Measurements from ENCODE around the gene RNU2-63P.
"Not testable (repeated sequence)": the region's sequence is repeated elsewhere in the genome, so short reads cannot be mapped to it uniquely, and the experiment has no call there.

Gene RNU2-63P

DNA sequence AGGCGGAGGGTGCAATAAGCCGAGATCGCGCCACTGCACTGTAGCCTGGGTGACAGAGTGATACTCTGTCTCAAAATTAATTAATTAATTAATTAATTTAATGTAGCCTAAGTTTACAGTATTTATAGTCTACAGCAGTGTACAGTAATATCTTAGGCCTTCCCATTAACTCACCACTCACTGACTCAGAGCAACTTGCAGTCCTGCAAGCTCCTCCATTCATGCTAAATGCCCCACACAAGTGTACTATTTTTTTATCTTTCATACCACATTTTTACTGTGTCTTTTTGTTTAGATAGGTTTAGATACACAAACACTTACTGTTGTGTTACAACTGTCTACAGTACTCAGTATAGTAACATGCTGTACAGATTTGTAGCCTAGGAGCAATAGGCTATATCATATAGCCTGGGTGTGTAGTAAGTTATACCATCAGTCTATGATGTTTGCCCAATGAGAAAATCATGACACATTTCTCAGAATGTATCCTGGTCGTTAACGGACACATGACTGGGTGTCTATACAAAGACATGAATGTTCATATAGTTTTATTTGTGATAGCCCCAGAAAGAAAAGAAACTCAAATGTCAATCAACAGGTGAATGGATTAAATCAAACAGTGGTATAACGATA is 15.8 kb upstream of the RNU2-63P start:
- DNase-seq: no peak

DNA sequence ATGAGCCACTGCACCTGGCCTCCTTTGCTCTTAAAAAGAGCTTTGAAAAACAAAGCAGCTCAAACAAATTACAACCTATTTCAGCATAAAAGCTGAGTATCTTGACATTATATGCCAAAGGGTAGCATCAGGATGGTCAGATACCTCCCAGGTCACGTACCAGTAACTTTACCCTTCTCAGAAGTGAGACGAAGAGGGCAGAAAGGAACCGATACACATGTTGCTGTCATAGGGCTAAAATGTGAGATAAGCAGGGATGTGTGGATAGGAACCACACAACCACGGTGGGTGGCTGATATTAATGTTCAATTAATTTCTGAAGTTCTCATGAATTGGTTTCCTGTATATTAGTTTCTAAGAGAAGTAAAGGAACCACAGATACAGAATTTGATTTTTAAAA is 12.6 kb upstream of the RNU2-63P start:
- no peak for DNase-seq

DNA sequence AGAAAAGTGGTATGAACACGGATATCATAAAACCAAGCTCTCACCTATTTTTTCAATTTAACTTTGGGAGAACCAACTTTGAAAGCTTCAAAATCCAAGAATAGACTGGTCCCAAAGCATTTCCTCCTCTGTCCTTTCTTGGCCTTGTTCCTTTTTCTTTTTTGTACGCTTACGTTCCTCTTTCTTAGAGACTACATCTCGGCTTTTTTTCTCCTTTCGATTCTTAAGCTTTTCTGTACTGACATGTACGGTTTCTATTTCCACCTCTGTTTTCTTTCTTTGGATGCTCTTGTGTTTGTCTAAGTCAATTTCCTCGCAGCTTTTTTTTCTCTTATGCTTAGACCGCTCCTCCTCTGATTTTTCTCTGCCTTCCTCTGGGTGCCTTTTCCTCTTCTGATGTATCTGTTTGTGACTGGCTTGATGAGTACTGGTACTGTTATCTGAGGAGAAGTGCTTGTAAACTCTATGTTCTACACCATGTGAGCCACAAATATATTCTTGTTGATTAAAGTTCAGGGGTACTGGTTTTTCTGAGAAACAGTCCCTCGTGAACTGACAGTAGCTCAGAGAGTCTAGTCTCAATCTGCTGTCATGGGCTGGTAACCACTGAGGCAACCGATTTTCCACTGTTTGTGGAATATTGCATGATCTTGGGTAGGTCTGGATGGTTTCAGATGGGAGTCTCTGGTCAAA is 11.5 kb upstream of the RNU2-63P start:
- DNase-seq: no peak

DNA sequence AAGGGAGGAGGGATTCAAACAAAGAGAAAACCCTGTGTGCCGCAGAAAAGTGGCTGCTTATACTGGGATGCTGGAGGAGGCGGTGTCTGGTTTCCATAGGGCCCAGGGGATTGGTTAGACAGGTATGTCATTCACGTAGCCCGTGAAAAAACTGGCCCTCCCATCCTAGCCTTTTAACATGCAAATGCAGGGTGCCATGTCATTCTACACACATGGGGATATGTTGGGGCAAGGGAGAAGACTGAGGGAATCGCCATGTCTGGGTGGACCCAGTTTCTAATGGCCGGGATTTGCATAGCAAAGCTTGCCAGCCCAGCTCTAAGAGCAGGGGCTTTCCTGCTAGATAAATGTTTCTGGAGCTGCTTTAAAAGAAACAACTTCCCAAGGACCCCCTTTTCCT is 8.2 kb upstream of the RNU2-63P start:
- DNase-seq: no peak

DNA sequence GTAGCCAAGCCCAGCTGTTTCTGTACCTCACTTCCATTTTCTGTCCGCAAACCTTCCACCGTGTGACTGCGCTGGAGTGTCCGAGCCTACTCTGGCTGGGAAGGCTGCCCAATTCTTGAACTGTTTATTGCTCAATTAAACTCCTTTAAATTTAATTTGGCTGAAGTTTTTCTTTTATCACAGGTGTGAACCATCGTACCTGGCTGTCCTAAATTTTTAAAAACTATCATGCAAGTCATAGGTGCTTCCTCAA is 6.2 kb upstream of the RNU2-63P start:
- DNase-seq: no peak

DNA sequence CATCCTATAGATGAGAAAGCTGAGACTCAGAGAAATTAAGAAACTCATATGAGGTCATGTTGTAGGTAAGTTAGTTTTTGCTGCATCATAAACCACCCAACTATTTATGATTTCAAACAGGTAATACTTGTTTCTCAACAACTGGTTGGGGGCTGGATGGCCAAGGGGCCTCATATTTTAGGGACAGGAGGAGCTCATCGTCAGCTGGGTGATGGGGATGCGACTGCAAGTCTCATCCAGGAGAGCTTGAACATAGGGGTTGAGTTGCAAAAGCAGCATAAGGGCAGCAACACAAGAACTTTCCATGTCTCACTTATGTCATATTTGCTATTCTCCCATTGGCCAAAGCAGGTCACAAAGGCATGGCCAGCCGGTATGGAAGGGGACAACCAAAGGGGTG is 3.6 kb upstream of the RNU2-63P start:
- no peak for DNase-seq

DNA sequence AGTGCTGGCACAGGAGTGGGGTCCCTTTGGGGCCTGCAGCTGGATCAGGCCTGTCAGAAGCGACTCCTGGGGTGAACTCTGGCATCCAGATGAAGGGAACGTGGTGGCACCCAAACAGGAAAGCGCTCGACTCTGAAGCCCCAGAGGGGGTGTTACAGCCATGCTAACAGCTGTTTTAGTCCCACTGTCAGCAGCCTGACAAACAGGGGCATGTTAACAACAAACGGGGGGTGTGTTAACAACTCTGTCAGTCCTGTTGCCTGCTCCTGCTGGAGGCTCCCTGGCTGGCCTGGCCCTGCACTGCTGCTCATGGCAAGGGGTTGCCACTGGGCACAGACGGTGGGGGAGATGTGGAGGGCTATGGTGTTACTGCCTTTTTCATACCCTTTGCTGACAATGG is 2.6 kb upstream of the RNU2-63P start:
- DNase-seq: no peak

DNA sequence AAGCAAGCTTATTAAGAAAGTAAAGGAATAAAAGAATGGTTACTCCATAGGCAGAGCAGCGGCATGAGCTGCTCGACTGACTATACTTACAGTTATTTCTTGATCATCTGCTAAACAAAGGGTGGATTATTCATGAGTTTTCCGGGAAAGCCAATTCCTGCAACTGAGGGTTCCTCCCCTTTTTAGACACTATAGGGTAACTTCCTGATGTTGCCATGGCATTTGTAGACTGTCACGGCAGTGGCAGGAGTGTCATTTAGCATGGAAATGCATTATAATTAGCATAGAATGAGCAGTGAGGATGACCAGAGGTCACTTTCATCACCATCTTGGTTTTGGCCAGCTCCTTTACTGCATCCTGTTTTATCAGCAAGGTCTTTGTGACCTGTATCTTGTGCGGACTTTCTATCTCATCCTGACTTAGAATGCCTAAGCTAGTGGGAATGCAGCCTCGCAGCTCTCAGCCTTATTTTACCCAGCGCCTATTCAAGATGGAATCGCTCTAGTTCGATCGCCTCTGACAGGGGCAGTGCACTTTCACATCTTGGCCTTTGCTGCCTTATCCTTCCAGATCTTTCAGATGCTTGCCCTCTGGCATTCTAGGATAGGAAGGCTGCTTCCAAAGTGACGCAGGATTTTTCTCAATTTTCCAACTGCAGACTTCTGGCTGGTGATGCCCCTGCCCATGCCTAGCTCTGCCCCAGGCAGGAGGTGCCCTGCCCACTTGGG is 1.9 kb upstream of the RNU2-63P start:
- DNase-seq: not testable (repeated sequence)

DNA sequence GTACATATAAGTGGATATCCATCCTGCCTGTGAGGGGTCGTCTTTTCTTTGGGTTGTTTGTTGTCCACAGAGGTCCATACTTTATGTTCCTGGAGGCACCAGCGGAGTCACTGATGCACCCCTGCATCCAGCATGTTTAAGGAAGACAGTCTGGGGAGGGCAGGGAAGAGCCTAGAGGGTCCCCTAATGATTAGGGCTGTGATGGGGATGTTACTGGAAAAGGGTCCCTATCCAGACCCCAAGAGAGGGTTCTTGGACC is 1.4 kb upstream of the RNU2-63P start:
- DNase-seq: not testable (repeated sequence)

DNA sequence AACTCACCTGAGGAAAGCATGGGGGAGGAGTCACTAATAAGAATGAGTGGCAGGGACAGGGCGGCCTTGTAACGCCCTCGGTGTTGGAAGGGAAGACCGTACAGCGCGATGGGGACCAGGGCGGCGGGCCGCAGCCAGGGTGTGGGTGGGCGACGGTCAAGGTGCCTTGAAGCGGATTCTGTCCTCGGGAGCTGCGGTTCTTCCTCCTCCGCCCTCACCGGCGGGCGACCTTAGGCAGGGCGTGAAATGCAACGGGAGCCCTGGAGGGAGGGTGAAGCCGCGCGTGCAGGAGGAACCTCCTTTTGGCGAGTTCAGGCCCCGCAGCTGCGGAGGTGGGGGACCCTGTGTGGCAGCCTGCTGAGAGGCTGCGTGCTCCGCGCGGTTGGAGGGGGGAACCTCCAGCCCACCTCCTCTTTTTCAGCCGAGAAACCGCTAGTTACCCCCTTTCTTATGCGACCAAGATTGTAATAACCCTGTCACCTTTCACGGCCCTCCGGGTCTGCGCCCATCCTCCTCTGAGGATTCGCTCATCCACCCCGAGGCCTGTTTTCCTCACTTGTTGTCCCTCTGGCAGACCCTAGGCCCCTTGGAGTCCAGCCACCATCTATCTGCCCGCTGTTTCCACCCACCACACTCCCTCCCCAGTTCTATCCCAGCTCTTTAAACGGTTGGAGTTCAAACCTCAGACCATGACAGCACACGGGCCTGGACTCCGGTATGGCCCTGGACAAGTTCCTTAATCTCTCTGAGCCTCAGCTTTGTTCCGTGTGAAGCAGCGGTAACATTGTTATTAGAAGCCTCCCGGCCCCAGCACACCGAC is 823 bp upstream of the RNU2-63P start:
- DNase-seq: peak in 20 of 51 donors; percentile 17 to 86 (median 60)

DNA sequence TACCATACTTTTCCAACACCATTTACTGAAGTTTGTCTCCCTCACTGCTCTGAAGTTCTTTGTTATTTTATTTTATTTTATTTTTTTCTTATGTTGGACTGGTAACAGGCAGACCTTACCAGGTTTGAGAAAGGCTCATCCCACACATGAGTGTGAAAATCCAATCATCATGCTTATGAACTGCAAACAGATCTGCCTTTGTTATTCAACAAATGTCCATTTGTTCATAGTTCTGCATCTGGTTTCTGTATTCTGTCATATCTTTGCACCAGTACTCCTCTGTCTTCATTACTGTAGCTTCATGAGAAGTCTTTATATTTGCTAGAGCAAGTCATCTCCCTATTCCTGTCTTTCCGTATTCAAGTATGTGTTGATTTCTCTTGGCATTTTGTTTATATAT is 5.3 kb downstream of the RNU2-63P start:
- DNase-seq: peak in 1 of 51 donors; percentile 74

DNA sequence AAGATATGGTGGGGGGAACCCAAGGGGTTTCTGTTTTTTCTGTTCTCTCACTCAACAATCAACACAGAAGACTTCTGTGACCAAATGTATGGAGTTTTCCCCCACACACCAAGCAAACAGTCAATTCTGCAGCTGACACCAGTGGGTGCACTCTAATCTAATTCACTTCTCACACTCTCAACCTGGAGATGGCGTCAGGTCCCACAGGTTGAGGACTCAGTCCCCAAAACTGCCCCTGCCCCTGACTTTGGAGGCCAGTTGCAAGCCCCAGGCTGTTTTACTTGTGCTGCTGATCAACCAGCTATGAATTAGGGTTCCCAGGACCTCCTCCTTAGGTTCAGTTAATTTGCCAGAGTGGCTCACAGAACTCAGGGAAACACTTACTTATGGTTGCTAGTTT is 6.2 kb downstream of the RNU2-63P start:
- DNase-seq: no peak

DNA sequence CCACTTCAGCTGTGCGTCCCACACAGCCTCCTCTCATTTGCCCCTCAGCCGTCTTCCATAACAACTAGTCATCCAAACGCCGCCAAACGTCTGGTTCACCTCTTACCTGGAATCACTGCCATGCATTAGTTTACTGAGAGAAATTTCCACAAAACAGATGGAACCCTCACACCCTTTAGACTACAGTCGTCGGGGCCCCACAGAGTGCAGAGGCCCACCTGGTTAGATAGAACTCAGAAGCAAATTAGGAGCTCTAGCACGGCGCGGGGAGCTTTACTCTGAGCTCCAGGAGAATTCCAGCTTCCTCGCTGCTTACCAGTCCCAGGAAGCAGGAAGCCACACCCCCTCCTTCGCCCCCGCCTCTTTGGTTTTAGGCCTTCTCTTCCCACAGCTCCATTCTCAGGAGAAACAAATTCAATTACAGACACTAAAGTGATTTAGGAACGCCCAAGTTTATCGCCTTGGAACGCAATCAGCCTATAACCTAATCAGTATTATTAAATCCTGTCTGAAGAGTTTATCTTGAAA is 9.4 kb downstream of the RNU2-63P start:
- DNase-seq: no peak

DNA sequence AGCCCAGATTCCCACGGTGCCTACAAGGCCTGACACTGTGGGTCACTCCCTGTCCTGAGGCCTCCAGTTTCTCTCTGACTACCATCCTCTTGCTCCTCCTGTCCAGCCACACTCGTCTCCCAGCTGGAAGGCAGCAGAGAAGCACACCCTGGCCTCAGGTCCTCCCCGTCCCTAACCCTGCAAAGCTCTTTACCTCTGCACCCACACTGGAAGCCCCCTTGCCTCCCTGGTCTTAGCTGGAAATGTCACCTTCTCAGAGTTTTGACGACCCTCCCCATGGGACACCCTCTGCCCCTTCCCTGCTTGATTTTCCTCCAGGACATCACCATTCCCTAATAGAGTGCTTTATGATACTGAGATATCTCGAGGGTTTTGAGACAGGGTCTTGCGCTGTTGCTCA is 10.6 kb downstream of the RNU2-63P start:
- no peak for DNase-seq

DNA sequence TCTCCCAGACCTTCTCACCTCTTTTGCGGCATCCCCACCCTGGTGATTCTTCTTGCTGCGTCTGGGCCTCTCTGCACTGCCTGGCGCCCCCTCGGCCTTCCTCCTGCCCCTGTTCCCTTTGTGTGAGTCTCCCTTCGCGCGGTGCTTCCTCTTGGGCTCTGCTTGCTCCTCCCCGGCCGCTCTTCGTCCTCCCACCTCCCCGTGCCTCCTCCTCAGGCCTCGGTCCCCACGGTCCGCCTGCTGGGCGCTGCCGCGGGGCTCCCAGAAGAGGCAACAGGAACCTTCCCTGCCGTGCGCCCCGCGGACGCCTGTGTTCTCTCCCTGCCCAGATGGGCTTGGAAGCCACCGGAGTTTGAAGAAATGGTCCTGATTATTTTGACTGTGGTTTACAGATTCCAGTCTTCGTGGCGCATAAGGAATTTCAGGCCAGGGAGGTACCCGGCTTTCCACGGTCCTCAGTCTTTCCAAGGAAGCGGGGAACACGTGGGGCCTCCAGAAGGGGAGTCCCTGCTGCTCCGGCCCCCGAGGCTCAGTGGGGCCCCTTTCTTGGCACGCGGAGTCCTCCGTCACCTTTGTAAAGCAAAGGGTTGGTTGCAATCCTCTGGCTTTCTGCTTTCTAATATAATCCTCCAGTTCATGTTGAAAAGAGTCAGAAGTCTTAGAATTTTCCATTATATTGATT is 13.1 kb downstream of the RNU2-63P start:
- no peak for DNase-seq

DNA sequence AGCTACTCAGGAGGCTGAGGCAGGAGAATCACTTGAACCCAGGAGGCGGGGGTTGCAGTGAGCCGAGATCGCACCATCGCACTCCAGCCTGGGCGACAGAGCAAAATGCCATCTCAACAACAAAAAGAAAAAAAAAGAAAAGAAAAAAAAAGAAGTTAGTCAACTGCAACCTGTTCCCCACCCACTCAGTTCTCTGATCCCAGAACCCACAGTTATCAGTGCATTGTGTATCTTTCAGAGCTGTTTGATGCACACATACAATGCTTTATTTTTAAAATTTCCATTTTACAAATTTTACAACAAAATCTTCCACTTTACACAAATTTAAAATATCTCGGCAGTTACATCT is 14.0 kb downstream of the RNU2-63P start:
- DNase-seq: no peak

DNA sequence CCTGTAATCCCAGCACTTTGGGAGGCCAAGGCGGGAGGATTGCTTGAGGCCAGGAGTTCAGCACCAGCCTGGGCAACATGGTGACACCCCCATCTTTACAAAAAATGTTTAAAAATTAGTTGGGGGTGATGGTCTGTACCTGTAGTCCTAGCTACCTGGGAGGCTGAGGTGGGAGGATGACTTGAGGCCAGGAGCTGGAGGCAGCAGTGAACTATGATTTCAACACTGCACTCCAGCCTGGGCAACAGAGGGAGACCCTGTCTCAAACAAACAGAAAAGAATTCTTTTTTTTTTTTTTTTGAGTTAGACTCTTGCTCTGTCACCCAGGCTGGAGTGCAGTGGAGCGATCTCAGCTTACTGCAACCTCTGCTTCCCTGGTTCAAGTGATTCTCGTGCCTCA is 15.9 kb downstream of the RNU2-63P start:
- not testable (repeated sequence) for DNase-seq

DNA sequence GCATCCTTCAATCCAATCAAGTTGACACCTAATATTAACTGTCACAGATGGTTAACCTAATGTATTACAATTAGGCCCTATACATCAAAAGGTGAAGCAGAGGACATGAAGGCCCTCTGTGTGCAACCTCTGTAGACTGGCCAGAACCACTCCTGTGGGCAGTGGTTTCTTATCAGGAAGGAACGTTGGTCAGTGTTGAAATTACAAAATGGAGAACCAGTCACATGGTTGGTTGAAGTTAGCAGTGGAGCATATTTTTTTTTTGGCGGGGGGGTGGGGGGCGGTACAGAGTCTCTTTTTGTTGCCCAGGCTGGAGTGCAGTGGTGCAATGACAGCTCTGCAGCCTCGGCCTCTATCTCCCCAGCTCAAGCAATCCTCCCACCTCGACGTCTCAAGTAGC is 19.8 kb downstream of the RNU2-63P start:
- no peak for DNase-seq

DNA sequence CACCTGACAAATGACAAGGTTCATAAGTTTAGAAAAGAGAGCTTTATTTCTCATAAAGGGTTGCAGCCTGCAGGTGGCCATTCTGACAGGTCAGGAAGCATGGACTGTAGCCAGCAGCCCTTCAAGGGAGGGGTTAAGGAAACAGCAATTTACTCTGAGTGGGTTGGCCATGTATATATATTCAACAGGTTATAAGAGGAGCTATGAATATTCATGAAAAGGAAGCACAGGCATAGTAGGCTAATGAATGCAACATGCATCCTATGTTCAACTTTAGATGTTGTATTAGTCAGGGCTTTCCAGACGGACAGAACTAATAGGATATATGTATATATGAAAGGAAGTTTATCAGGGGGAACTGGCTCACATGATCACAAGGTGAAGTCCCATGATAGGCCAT is 20.6 kb downstream of the RNU2-63P start:
- DNase-seq: no peak

DNA sequence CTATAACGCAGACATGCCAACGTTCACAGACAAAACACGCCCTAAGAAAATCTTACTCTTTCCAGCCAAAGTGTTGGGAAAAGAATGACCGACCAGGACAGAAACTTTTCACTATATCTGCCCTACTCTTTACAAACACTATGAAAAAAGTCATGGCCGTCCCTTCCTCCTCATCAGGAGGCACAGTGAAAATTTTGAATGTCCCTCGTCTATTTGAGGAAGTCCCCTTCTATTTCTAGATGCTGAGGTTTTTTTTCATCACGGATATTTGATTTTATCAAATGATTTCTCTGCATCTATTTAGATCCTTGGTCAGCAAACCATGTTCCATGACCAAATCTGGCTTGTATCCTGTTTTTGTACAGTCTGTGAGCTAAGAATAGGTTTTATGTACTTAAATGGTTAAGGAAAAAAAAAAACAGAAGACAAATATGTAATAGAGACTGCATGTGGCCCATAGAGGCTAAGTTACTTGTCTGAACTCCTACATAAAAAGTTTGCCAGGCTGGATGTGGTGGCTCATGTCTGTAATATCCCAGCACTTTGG is 22.0 kb downstream of the RNU2-63P start:
- not testable (repeated sequence) for DNase-seq

DNA sequence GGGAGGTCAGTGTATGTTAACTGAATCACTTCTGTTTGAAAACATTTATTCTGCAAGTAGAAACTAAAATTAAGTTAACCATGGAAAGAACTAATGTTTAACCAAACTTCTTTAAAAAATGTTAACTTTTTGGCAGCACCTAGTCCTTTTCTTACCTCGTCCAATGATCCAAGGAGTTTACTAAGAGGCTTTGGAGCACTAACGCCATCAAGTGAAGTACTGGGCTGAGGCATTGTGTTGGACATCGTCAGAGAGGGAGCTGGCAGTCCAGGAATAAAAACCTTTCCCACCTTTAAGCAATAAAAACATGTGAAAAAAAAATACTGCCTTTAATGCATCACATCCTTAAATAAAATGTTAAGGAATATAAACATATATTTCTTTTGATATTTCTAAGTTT is 23.8 kb downstream of the RNU2-63P start:
- DNase-seq: not testable (repeated sequence)

DNA sequence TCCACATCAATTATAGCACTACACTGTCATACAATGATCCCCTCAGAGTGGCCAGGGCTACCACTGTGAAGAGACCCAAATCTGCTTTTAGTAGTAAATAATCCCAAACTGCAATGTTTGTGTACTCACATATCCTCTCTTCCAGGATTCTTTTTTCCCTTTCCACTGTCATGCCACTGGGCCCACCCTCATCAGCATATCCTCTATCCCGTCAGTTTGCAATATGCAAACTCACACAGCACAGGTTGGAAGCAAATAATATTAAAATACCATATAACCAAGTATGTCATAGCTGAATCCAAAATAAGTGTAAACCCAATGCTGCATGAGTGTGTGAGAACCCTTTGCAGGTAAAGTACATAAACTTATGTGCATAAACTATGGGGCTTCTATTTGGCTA is 28.9 kb downstream of the RNU2-63P start:
- DNase-seq: not testable (repeated sequence)

All from hypothalamus (tissue), 51 donors.